Liver (tissue), 3 donors: ENCODE results near the gene BRINP3.
"Not testable (repeated sequence)": the region's sequence is repeated elsewhere in the genome, so short reads cannot be mapped to it uniquely, and the experiment has no call there.

Experiments
- CTCF ChIP-seq: fragments of 150-350 bp; IDR thresholded peaks from 2 replicates; pipeline ENCODE4 v1.5.1; 2017; ENCODE audit warnings: improper control_type of control experiment, low read depth, low read length; ENCODE audit not compliant: missing input control
- FOXA1 ChIP-seq: IDR thresholded peaks from 2 replicates; pipeline ENCODE4 v1.6.1; 2016; ENCODE audit warnings: antibody characterized with exemption
- HNF4A ChIP-seq, 2 donors: conservative IDR thresholded peaks; 2 replicates each; pipeline ENCODE4 v1.6.1; 2016; ENCODE audit warnings: antibody characterized with exemption in 2 of 2, mild to moderate bottlenecking in 2 of 2
- MAX ChIP-seq: IDR thresholded peaks from 2 replicates; pipeline ENCODE4 v1.6.1; 2016; ENCODE audit warnings: antibody characterized with exemption
- RAD21 ChIP-seq, 2 donors: IDR thresholded peaks; 2 replicates each; pipeline ENCODE4 v1.6.1; 2016; ENCODE audit warnings: antibody characterized with exemption in 2 of 2, mild to moderate bottlenecking in 2 of 2
- TAF1 ChIP-seq: conservative IDR thresholded peaks from 2 replicates; pipeline ENCODE4 v1.6.1; 2016; ENCODE audit warnings: antibody characterized with exemption, mild to moderate bottlenecking
- YY1 ChIP-seq: IDR thresholded peaks from 2 replicates; pipeline ENCODE4 v1.6.1; 2016; ENCODE audit warnings: antibody characterized with exemption, mild to moderate bottlenecking
- donor health status: healthy.
- donor health status: healthy.

GRCh38 chr1:190120564-190120963, 357.1 kb downstream of the BRINP3 start:
- not testable (repeated sequence) for TF ChIP-seq CTCF; YY1; RAD21 (IDR thresholded peaks at IDR 0.05); FOXA1; MAX; TAF1; HNF4A (conservative IDR thresholded peaks at IDR 0.05)
